HG03469 (cell line): ENCODE data around the gene DHRS4.
A peak's percentile ranks its signal among the peaks of the same experiment; 100 is the strongest.
"Not testable (repeated sequence)": the region's sequence is repeated elsewhere in the genome, so short reads cannot be mapped to it uniquely, and the experiment has no call there.

ENCODE experiments used
- ATAC-seq: cut with Tn5 transposase; IDR thresholded peaks from one replicate; pipeline ENCODE4 v1.9.1; 2021; ENCODE audit warnings: mild to moderate bottlenecking, moderate library complexity, moderate number of reproducible peaks; ENCODE audit not compliant: unreplicated experiment

The DHRS4 gene

GRCh38 chr14:23939607-23940326 lies 13.8 kb upstream of the DHRS4 start:
- ATAC-seq, result no peak

- ATAC-seq, result no peak
Observed at GRCh38 chr14:23941230-23941629, 12.3 kb upstream of the DHRS4 start.

- no peak for ATAC-seq
Observed at GRCh38 chr14:23941669-23942068, 11.9 kb upstream of the DHRS4 start.

- ATAC-seq, result no peak
Observed at GRCh38 chr14:23942587-23942986, 11.0 kb upstream of the DHRS4 start.

- not testable (repeated sequence) for ATAC-seq
Observed at GRCh38 chr14:23949069-23949468, 4.5 kb upstream of the DHRS4 start.

- no peak for ATAC-seq
Observed at GRCh38 chr14:23950411-23951135, 3.0 kb upstream of the DHRS4 start.

GRCh38 chr14:23951136-23951466 lies 2.5 kb upstream of the DHRS4 start:
- not testable (repeated sequence) for ATAC-seq

GRCh38 chr14:23951590-23952201 lies 1.9 kb upstream of the DHRS4 start:
- ATAC-seq, result no peak

- not testable (repeated sequence) for ATAC-seq
Observed at GRCh38 chr14:23953116-23953463, 480 bp upstream of the DHRS4 start.

GRCh38 chr14:23954279-23954614 lies 677 bp downstream of the DHRS4 start:
- not testable (repeated sequence) for ATAC-seq

- ATAC-seq, result not testable (repeated sequence)
Observed at GRCh38 chr14:23954965-23955364, 1.4 kb downstream of the DHRS4 start.

- ATAC-seq, result not testable (repeated sequence)
Observed at GRCh38 chr14:23955811-23956210, 2.2 kb downstream of the DHRS4 start.

- not testable (repeated sequence) for ATAC-seq
Observed at GRCh38 chr14:23957913-23958569, 4.5 kb downstream of the DHRS4 start.

- ATAC-seq, result not testable (repeated sequence)
Observed at GRCh38 chr14:23960899-23961298, 7.3 kb downstream of the DHRS4 start.

- ATAC-seq, result not testable (repeated sequence)
Observed at GRCh38 chr14:23961704-23962103, 8.1 kb downstream of the DHRS4 start.

- ATAC-seq, result not testable (repeated sequence)
Observed at GRCh38 chr14:23969130-23969480, 15.5 kb downstream of the DHRS4 start.

GRCh38 chr14:23969481-23970282 lies 16.1 kb downstream of the DHRS4 start:
- ATAC-seq, result peak; percentile 45

GRCh38 chr14:23970283-23970659 lies 16.7 kb downstream of the DHRS4 start:
- ATAC-seq, result not testable (repeated sequence)

GRCh38 chr14:23973178-23973577 lies 19.6 kb downstream of the DHRS4 start:
- ATAC-seq, result not testable (repeated sequence)

GRCh38 chr14:23974041-23974440 lies 20.5 kb downstream of the DHRS4 start:
- not testable (repeated sequence) for ATAC-seq

GRCh38 chr14:23977208-23977607 lies 23.6 kb downstream of the DHRS4 start:
- ATAC-seq, result not testable (repeated sequence)
